Cerebellar nuclear complex (tissue), 1 donor: ENCODE measurements around the gene LSAMP.

ENCODE experiments used
- DNase-seq, 2 experiments: peaks; one replicate each; lab custom pipeline; 2025; lab: John Stamatoyannopoulos, UW

Gene LSAMP

GRCh38 chr3:116018646-116019045, 426.6 kb downstream of the LSAMP start:
- DNase-seq = no peak

- no peak for DNase-seq
Observed at GRCh38 chr3:116015931-116016330, 429.4 kb downstream of the LSAMP start.

GRCh38 chr3:116007000-116007399, 438.3 kb downstream of the LSAMP start:
- DNase-seq = no peak

- no peak for DNase-seq
Observed at GRCh38 chr3:116005404-116005803, 439.9 kb downstream of the LSAMP start.

- DNase-seq = no peak
Observed at GRCh38 chr3:116002235-116002634, 443.1 kb downstream of the LSAMP start.

GRCh38 chr3:116001151-116001621, 444.1 kb downstream of the LSAMP start:
- no peak for DNase-seq

GRCh38 chr3:116000311-116000710, 445.0 kb downstream of the LSAMP start:
- DNase-seq = no peak

- DNase-seq = no peak
Observed at GRCh38 chr3:115999613-116000012, 445.7 kb downstream of the LSAMP start.

- no peak for DNase-seq
Observed at GRCh38 chr3:115999001-115999585, 446.2 kb downstream of the LSAMP start.

- DNase-seq = no peak
Observed at GRCh38 chr3:115996420-115997108, 448.7 kb downstream of the LSAMP start.

GRCh38 chr3:115990669-115991068, 454.6 kb downstream of the LSAMP start:
- DNase-seq = no peak

GRCh38 chr3:115989684-115990421, 455.4 kb downstream of the LSAMP start:
- no peak for DNase-seq

- DNase-seq = no peak
Observed at GRCh38 chr3:115986555-115987207, 458.6 kb downstream of the LSAMP start.

GRCh38 chr3:115982629-115983028, 462.7 kb downstream of the LSAMP start:
- no peak for DNase-seq

- no peak for DNase-seq
Observed at GRCh38 chr3:115982108-115982507, 463.2 kb downstream of the LSAMP start.

- no peak for DNase-seq
Observed at GRCh38 chr3:115980709-115981108, 464.6 kb downstream of the LSAMP start.

- no peak for DNase-seq
Observed at GRCh38 chr3:115977866-115978265, 467.4 kb downstream of the LSAMP start.

- DNase-seq = no peak
Observed at GRCh38 chr3:115975796-115976195, 469.5 kb downstream of the LSAMP start.

- DNase-seq = no peak
Observed at GRCh38 chr3:115975353-115975752, 469.9 kb downstream of the LSAMP start.

- no peak for DNase-seq
Observed at GRCh38 chr3:115974940-115975339, 470.3 kb downstream of the LSAMP start.

- no peak for DNase-seq
Observed at GRCh38 chr3:115968871-115969270, 476.4 kb downstream of the LSAMP start.

- no peak for DNase-seq
Observed at GRCh38 chr3:115961380-115961779, 483.9 kb downstream of the LSAMP start.

- DNase-seq = no peak
Observed at GRCh38 chr3:115960799-115961198, 484.5 kb downstream of the LSAMP start.
